Activated T-cell treated with anti-CD3 and anti-CD28 coated beads for 24 hours (primary cell): ENCODE measurements around the gene PRH1.

Experiments used
- DNase-seq: peaks from one replicate; pipeline ENCODE4 v3.0.0-alpha.2; 2020; ENCODE audit warnings: low read depth

Gene PRH1

GRCh38 chr12:10884086-10884725 is at the start of gene PRH1:
PRH1 (minus strand) TSS chr12:10884255; CDS start chr12:10884217, 38 bp downstream.
- no peak for DNase-seq

GRCh38 chr12:10928746-10929286 is 44.8 kb upstream of the PRH1 start, which contains the start of gene PRH2:
PRH2 (plus strand) TSS chr12:10929236; CDS start chr12:10929274, 38 bp downstream.
- DNase-seq = no peak

- no peak for DNase-seq
These were observed 42.2 kb upstream of the PRH1 start for GRCh38 chr12:10926269-10926668.

- DNase-seq = no peak
These were observed 35.8 kb upstream of the PRH1 start for GRCh38 chr12:10919809-10920208.

GRCh38 chr12:10910380-10910779 is 26.3 kb upstream of the PRH1 start:
- DNase-seq = no peak

- no peak for DNase-seq
These were observed 25.4 kb upstream of the PRH1 start, which contains the start of gene TAS2R13 for GRCh38 chr12:10909462-10909861. TAS2R13 (minus strand) TSS chr12:10909562; CDS start chr12:10909298, 264 bp downstream.

- DNase-seq = no peak
These were observed 20.6 kb upstream of the PRH1 start for GRCh38 chr12:10904686-10905085.

GRCh38 chr12:10901427-10901826 is 17.4 kb upstream of the PRH1 start:
- no peak for DNase-seq

- no peak for DNase-seq
These were observed 16.9 kb upstream of the PRH1 start for GRCh38 chr12:10900972-10901371.

- DNase-seq = no peak
These were observed 16.5 kb upstream of the PRH1 start for GRCh38 chr12:10900530-10900929.

GRCh38 chr12:10896854-10897253 is 12.8 kb upstream of the PRH1 start:
- no peak for DNase-seq

GRCh38 chr12:10891937-10892336 is 7.9 kb upstream of the PRH1 start:
- DNase-seq = no peak

- no peak for DNase-seq
These were observed 5.2 kb upstream of the PRH1 start for GRCh38 chr12:10889226-10889625.

- no peak for DNase-seq
These were observed 10.7 kb downstream of the PRH1 start for GRCh38 chr12:10873378-10873777.

- DNase-seq = no peak
These were observed 16.7 kb downstream of the PRH1 start for GRCh38 chr12:10867381-10867780.

GRCh38 chr12:10863512-10864218 is 20.4 kb downstream of the PRH1 start:
- DNase-seq = no peak

- DNase-seq = no peak
These were observed 22.7 kb downstream of the PRH1 start for GRCh38 chr12:10861366-10861765.

- no peak for DNase-seq
These were observed 28.2 kb downstream of the PRH1 start for GRCh38 chr12:10855807-10856206.

- no peak for DNase-seq
These were observed 30.3 kb downstream of the PRH1 start for GRCh38 chr12:10853776-10854175.

- no peak for DNase-seq
These were observed 32.7 kb downstream of the PRH1 start for GRCh38 chr12:10851243-10851858.

- no peak for DNase-seq
These were observed 34.6 kb downstream of the PRH1 start, which contains the start of gene PRR4 for GRCh38 chr12:10849425-10849878. PRR4 (minus strand) TSS chr12:10849475; CDS start chr12:10849437, 38 bp downstream.

- DNase-seq = no peak
These were observed 36.3 kb downstream of the PRH1 start for GRCh38 chr12:10847744-10848143.

GRCh38 chr12:10842862-10843261 is 41.2 kb downstream of the PRH1 start:
- DNase-seq = no peak
